ENCODE data around the gene DTHD1.

DNA sequence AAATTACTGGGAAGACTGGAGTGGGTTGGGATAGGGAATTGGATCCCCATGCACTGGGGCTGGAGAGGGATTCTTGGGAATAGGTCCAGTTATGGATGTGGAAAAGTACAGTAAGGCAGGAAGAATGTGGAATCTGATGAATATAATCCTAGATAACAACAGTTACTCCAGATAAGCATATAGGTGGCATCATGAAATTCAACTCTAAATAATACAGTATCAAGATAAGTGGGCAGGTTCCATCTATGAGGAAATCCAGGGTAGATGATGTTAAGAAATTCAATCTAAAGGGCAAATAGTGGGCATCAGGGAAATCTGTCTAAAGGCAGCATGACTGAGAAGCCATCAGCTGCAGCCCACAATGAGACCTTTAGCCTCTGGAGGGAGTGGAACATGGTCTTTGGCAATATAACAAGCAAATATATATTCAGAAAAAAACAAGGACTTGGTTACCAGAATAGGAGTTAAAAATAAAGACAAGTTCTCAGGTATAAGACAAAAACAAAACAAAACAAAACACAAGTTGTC lies 1.2 kb downstream of the DTHD1 start:
- TF ChIP-seq CTCF (IDR thresholded peaks at IDR 0.05) (no peak), POLR2A (IDR thresholded peaks at IDR 0.05) (no peak)

All from heart left ventricle (tissue), 13 donors.